ENCODE data around the gene LRCOL1. TPM values are rescaled to one million over a fixed set of nuclear protein-coding genes. Genes with fewer than 3 reads are reported as not detected.

Gene LRCOL1
- total and polyA plus RNA-seq, 11 donors, result not detected

DNA sequence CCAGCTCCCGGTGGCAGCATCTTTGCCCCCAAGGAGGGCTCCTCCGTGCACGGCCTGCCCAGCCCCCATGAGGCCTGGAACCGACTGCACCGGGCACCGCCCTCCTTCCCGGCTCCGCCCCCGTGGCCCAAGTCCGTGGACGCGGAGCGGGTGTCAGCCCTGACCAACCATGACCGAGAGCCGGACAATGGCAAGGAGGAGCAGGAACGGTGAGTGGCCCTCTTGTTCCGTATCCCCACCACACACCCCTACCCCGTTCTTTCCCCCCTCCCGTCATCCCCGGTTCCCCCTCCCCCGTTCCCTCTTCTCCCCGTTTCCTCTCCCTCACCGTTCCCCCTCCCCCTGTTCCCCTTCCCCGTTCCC lies 28.3 kb downstream of the LRCOL1 start:
- peak in 1 of 5 donors; percentile 50 for DNase-seq
- H3K27ac ChIP-seq, result no peak overlapping the region
- peak overlapping the region in 5 of 12 donors; percentile 36 to 53 (median 44) for H3K4me3 ChIP-seq
- H3K27me3 ChIP-seq, result no peaks in the 10 kb centered on the region
- H3K36me3 ChIP-seq, result peaks cover 0 to 41% (median 17%) of the 10 kb centered on the region in 9 donors
- H3K9me3 ChIP-seq, result no peaks in the 10 kb centered on the region
- H3K4me1 ChIP-seq, result no peaks in the 10 kb centered on the region
- TF ChIP-seq POLR2A (IDR thresholded peaks at IDR 0.05), result no peak
- TF ChIP-seq, protein P1, sequence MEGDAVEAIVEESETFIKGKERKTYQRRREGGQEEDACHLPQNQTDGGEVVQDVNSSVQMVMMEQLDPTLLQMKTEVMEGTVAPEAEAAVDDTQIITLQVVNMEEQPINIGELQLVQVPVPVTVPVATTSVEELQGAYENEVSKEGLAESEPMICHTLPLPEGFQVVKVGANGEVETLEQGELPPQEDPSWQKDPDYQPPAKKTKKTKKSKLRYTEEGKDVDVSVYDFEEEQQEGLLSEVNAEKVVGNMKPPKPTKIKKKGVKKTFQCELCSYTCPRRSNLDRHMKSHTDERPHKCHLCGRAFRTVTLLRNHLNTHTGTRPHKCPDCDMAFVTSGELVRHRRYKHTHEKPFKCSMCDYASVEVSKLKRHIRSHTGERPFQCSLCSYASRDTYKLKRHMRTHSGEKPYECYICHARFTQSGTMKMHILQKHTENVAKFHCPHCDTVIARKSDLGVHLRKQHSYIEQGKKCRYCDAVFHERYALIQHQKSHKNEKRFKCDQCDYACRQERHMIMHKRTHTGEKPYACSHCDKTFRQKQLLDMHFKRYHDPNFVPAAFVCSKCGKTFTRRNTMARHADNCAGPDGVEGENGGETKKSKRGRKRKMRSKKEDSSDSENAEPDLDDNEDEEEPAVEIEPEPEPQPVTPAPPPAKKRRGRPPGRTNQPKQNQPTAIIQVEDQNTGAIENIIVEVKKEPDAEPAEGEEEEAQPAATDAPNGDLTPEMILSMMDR (IDR thresholded peaks at IDR 0.05), result no peak
- WGBS, 4 donors, result 53 to 77% (median 69%) methylated on average over 18 to 24 of the region's 24 CpGs
- ATAC-seq, result peak in 3 of 4 donors; percentile 16 to 48 (median 43)
- intact Hi-C loops (cut with DNase I), result no loop called here

DNA sequence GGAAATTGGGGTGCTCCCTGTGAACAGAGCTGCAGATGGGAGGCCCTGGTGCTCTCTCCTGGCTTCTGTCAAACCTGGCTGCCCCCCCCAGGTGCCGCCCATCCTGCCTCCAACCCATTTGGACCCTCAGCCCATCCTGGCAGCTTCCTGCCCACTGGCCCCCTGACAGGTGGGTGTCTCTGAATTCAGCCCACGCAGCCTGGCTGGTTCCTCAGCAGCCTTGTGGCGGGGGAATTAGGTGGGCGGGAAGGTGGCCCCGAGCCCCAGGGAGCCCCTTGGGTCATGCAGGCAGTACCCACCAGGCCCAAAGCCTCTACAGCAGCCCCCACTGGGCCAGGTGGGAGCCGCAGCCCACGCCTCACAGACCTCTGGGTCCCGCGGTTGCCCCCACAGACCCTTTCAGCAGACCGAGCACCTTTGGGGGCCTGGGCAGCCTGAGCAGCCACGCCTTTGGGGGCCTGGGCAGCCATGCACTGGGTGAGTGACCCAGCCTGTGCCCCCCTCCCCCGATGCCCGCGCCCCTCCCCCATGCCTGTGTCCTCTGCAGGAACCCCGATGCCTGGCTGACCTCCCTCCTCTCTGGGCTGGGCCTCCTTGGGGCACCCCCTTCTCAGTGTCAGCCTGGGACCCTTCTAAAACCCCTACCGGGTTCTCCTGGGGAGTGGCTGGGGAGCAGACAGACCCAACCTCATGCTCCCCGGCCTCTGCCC lies 28.9 kb downstream of the LRCOL1 start:
- DNase-seq, result no peak
- H3K36me3 ChIP-seq, result peaks cover 0 to 46% (median 23%) of the 10 kb centered on the region in 9 donors
- TF ChIP-seq, protein P1 (IDR thresholded peaks at IDR 0.05), result no peak
- TF ChIP-seq POLR2A (IDR thresholded peaks at IDR 0.05), result no peak
- intact Hi-C loops (cut with DNase I), result no loop called here
- no peaks in the 10 kb centered on the region for H3K4me1 ChIP-seq
- H3K4me3 ChIP-seq, result peak overlapping the region in 3 of 12 donors; percentile 44 to 53 (median 51)
- no peaks in the 10 kb centered on the region for H3K9me3 ChIP-seq
- no peak overlapping the region for H3K27ac ChIP-seq
- H3K27me3 ChIP-seq, result no peaks in the 10 kb centered on the region
- 78 to 84% (median 81%) methylated on average over 7 to 17 of the region's 17 CpGs for WGBS, 4 donors
- ATAC-seq, result no peak

DNA sequence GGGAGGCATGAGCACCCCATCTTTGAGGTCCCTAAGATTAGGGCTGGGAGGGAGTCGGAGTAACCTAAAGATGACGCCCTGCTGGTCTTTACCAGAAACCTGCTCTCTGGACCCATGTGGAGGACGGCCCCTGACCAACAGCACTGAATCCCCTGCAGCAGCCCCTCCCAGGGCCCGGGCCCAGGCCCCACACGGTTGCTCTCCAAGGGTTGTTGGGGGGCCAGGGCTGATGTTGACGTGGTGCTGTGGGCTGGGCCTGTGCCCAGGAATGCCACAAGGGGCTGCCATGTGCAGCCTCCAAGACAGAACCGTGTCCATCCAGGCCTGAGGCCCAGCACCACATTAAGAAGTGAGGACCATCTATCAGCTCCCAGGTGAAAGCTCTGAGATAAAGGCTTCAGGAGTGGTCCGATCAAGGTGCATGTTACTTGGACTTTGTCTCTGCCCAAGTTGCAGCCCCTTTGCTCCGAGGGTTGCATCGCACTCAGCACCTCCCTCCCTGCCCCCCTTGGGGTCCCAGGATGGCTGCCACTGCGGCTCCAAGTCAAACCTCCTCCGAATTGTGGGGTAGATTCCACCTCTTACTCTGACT lies 29.6 kb downstream of the LRCOL1 start:
- Histone ChIP-seq H3K27ac (no peak overlapping the region), H3K9me3 (no peaks in the 10 kb centered on the region), H3K4me1 (no peaks in the 10 kb centered on the region), H3K4me3 (no peak overlapping the region), H3K27me3 (no peaks in the 10 kb centered on the region), H3K36me3 (peaks cover 0 to 51% (median 28%) of the 10 kb centered on the region in 9 donors)
- TF ChIP-seq, protein P1 (IDR thresholded peaks at IDR 0.05), result no peak
- TF ChIP-seq POLR2A (IDR thresholded peaks at IDR 0.05), result no peak
- intact Hi-C loops (cut with DNase I), result no loop called here
- no peak for ATAC-seq
- 87 to 100% (median 96%) methylated on average over 12 of the region's 12 CpGs for WGBS, 4 donors
- no peak for DNase-seq

DNA sequence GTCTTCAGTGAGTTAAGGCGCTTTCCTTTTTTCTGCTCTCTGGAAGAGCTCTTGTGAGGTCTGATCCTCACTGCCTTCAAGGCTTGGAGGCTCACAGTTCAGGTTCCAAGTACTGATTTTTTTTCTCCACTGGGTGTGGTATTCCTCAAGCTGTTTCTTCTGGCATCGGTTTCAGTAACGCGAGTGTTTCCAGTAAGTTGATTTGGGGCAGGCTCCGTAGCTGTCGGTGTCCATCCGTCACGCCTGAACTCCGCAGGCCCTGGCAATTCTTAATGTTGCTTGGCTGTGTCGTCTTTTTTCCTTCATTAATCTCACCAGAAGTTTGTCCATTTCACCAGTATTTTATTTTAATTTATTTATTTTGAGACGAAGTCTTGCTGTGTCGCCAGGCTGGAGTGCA lies 30.6 kb downstream of the LRCOL1 start:
- H3K27ac ChIP-seq, result no peak overlapping the region

More for the DNA sequence above, 30.6 kb downstream of the LRCOL1 start:
- no peak for TF ChIP-seq POLR2A (IDR thresholded peaks at IDR 0.05)
- no peak for DNase-seq
- Histone ChIP-seq H3K9me3 (no peaks in the 10 kb centered on the region), H3K36me3 (peaks cover 0 to 62% (median 37%) of the 10 kb centered on the region in 9 donors), H3K4me1 (no peaks in the 10 kb centered on the region), H3K27me3 (no peaks in the 10 kb centered on the region), H3K4me3 (no peak overlapping the region)
- intact Hi-C loops (cut with DNase I), result no loop called here
- 79 to 89% (median 83%) methylated on average over 12 of the region's 12 CpGs for WGBS, 4 donors
- ATAC-seq, result no peak
